ENCODE data around the gene WDR43.

The WDR43 gene

GRCh38 chr2:28909655-28910353 is 15.3 kb downstream of the WDR43 start:
- no peak for DNase-seq (ENCODE audit: low read depth)

- no peak for DNase-seq (ENCODE audit: low read depth)
Measured at GRCh38 chr2:28915939-28916338, 21.5 kb downstream of the WDR43 start.

GRCh38 chr2:28926847-28927246 is 32.4 kb downstream of the WDR43 start:
- no peak for DNase-seq (ENCODE audit: low read depth)

- no peak for DNase-seq (ENCODE audit: low read depth)
Measured at GRCh38 chr2:28927469-28927868, 33.0 kb downstream of the WDR43 start.

GRCh38 chr2:28927878-28928277 is 33.4 kb downstream of the WDR43 start:
- DNase-seq (ENCODE audit: low read depth) = no peak

- DNase-seq (ENCODE audit: low read depth) = no peak
Measured at GRCh38 chr2:28929581-28929980, 35.1 kb downstream of the WDR43 start.

- DNase-seq (ENCODE audit: low read depth) = no peak
Measured at GRCh38 chr2:28930205-28930604, 35.7 kb downstream of the WDR43 start.

GRCh38 chr2:28934769-28935168 is 40.3 kb downstream of the WDR43 start:
- no peak for DNase-seq (ENCODE audit: low read depth)

- DNase-seq (ENCODE audit: low read depth) = no peak
Measured at GRCh38 chr2:28941008-28941407, 46.5 kb downstream of the WDR43 start.

GRCh38 chr2:28944535-28945248 is 50.2 kb downstream of the WDR43 start:
- DNase-seq (ENCODE audit: low read depth) = no peak

- DNase-seq (ENCODE audit: low read depth) = no peak
Measured at GRCh38 chr2:28948160-28948559, 53.7 kb downstream of the WDR43 start.

GRCh38 chr2:28949190-28949589 is 54.7 kb downstream of the WDR43 start:
- DNase-seq (ENCODE audit: low read depth) = no peak

- no peak for DNase-seq (ENCODE audit: low read depth)
Measured at GRCh38 chr2:28949617-28950305, 55.3 kb downstream of the WDR43 start.

- DNase-seq (ENCODE audit: low read depth) = no peak
Measured at GRCh38 chr2:28950941-28951630, 56.6 kb downstream of the WDR43 start.

GRCh38 chr2:28951910-28952835 is 57.7 kb downstream of the WDR43 start:
- DNase-seq (ENCODE audit: low read depth) = no peak

GRCh38 chr2:28952836-28953211 is 58.4 kb downstream of the WDR43 start:
- no peak for DNase-seq (ENCODE audit: low read depth)

- no peak for DNase-seq (ENCODE audit: low read depth)
Measured at GRCh38 chr2:28955467-28955866, 61.0 kb downstream of the WDR43 start.

- no peak for DNase-seq (ENCODE audit: low read depth)
Measured at GRCh38 chr2:28956415-28956826, 62.0 kb downstream of the WDR43 start.

GRCh38 chr2:28956890-28957289 is 62.4 kb downstream of the WDR43 start:
- DNase-seq (ENCODE audit: low read depth) = no peak

GRCh38 chr2:28958689-28959088 is 64.2 kb downstream of the WDR43 start:
- DNase-seq (ENCODE audit: low read depth) = no peak

- DNase-seq (ENCODE audit: low read depth) = no peak
Measured at GRCh38 chr2:28960401-28960800, 65.9 kb downstream of the WDR43 start.

Measured in stimulated activated CD8-positive, alpha-beta memory T cell treated with anti-CD3 and anti-CD28 coated beads, Interleukin-15, amount 100 ng/mL, for 24 hours (primary cell).